ENCODE data around the gene GALNT7.

GRCh38 chr4:173236301-173236700 lies 67.7 kb downstream of the GALNT7 start:
- TF ChIP-seq REST (IDR thresholded peaks at IDR 0.05; ENCODE audit: insufficient read depth in 1 of 2, low read depth in 2 of 2, low read length in 2 of 2) (no peak), TAF1 (IDR thresholded peaks at IDR 0.05; ENCODE audit: borderline replicate concordance, insufficient read depth, low read length) (no peak), SIN3A (IDR thresholded peaks at IDR 0.05; ENCODE audit: borderline replicate concordance, insufficient read depth, low read length) (no peak)

All from PFSK-1 (cell line).